ENCODE data around the gene TMEM178B. TPM values are rescaled to one million over a fixed set of nuclear protein-coding genes. Genes with fewer than 3 reads are reported as not detected.

The TMEM178B gene
- total RNA-seq, 1 experiment from 2014 or later = 0.11 TPM

DNA sequence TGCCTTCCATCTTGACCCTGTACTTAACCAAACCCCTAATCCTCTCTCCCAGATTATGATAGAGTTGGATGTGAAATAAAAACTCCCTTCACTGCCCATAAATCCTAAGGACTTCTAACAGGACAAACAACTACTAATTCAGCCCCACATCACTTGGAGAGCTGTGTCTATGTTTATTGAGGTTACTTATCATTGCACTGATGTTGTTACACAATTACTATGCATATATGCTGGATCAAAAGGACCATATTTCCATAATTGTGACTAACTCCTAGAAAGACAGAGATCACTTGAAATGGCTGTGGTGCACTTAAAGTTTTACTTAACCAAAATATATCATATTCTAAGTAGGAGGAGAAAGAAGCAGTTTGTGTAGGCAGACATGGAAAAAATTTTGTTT, 332.5 kb downstream of the TMEM178B start:
- BruUV-seq (replicated peaks) = no TSS peak
- Histone ChIP-seq H3K36me3 (ENCODE audit: control insufficient read depth, insufficient read depth, low read length) (no peaks in the 10 kb centered on the region), H3K4me1 (no peaks in the 10 kb centered on the region), H3K27me3 (replicated peaks; ENCODE audit: control insufficient read depth, insufficient read depth, low read length) (no peaks in the 10 kb centered on the region), H3K9me3 (no peaks in the 10 kb centered on the region), H3K4me3 (ENCODE audit: low read depth, low read length) (no peak overlapping the region)
- Mint-ChIP-seq H3K4me1 (ENCODE audit: low read depth, unreplicated experiment) (no peaks in the 10 kb centered on the region), H3K4me3 (ENCODE audit: unreplicated experiment) (no peak overlapping the region), H3K27ac (ENCODE audit: unreplicated experiment) (no peak overlapping the region), H3K36me3 (ENCODE audit: insufficient read depth, unreplicated experiment) (no peaks in the 10 kb centered on the region), H3K9me3 (ENCODE audit: unreplicated experiment) (no peaks in the 10 kb centered on the region), H3K27me3 (ENCODE audit: insufficient read depth, unreplicated experiment) (peaks cover 24% of the 10 kb centered on the region)
- intact Hi-C loops (cut with micrococcal nuclease; ENCODE audit: unreplicated experiment) = no loop called here
- TF ChIP-seq, protein P1, sequence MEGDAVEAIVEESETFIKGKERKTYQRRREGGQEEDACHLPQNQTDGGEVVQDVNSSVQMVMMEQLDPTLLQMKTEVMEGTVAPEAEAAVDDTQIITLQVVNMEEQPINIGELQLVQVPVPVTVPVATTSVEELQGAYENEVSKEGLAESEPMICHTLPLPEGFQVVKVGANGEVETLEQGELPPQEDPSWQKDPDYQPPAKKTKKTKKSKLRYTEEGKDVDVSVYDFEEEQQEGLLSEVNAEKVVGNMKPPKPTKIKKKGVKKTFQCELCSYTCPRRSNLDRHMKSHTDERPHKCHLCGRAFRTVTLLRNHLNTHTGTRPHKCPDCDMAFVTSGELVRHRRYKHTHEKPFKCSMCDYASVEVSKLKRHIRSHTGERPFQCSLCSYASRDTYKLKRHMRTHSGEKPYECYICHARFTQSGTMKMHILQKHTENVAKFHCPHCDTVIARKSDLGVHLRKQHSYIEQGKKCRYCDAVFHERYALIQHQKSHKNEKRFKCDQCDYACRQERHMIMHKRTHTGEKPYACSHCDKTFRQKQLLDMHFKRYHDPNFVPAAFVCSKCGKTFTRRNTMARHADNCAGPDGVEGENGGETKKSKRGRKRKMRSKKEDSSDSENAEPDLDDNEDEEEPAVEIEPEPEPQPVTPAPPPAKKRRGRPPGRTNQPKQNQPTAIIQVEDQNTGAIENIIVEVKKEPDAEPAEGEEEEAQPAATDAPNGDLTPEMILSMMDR (IDR thresholded peaks at IDR 0.05; ENCODE audit: insufficient read depth in 1 of 2, low read depth in 1 of 2, low read length in 1 of 2, severe bottlenecking in 1 of 2, unreplicated experiment in 1 of 2) = no peak
- ChIA-PET CTCF (no interaction called here), POLR2A (no interaction called here)
- DNase-seq = no peak

DNA sequence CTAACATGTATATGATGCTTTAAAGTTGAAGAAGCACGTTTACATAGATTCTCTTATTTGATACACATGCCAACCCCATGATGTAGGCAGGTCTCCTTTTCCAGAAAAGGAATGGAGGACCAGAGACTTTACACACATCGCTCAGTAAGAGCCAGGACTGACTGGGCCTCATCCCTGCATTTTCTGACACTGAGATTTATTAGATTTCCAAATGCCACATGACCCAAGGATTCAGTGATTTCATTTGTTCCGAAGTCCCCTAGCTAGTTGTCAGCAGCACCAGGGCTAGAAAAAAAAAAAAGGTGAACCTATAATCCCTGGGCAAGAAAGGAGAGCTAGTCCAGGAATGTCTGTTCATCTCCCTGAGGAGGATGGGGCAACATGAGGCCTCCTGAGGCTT, 334.0 kb downstream of the TMEM178B start:
- no peaks in the 10 kb centered on the region; the same call in 1 of the 2 replicates for H3K27me3 ChIP-seq (replicated peaks; ENCODE audit: control insufficient read depth, insufficient read depth, low read length)
- ChIA-PET POLR2A (no interaction called here), CTCF (no interaction called here)
- H3K4me1 ChIP-seq = no peaks in the 10 kb centered on the region
- DNase-seq = no peak
- H3K4me3 ChIP-seq (ENCODE audit: low read depth, low read length) = no peak overlapping the region
- no peaks in the 10 kb centered on the region for H3K4me1 Mint-ChIP-seq (ENCODE audit: low read depth, unreplicated experiment)
- intact Hi-C loops (cut with micrococcal nuclease; ENCODE audit: unreplicated experiment) = no loop called here
- H3K36me3 ChIP-seq (ENCODE audit: control insufficient read depth, insufficient read depth, low read length) = no peaks in the 10 kb centered on the region
- H3K4me3 Mint-ChIP-seq (ENCODE audit: unreplicated experiment) = no peak overlapping the region
- no TSS peak for BruUV-seq (replicated peaks)
- H3K27me3 Mint-ChIP-seq (ENCODE audit: insufficient read depth, unreplicated experiment) = peaks cover 28% of the 10 kb centered on the region
- H3K9me3 ChIP-seq = no peaks in the 10 kb centered on the region
- no peaks in the 10 kb centered on the region for H3K9me3 Mint-ChIP-seq (ENCODE audit: unreplicated experiment)
- TF ChIP-seq, protein P1 (IDR thresholded peaks at IDR 0.05; ENCODE audit: insufficient read depth in 1 of 2, low read depth in 1 of 2, low read length in 1 of 2, severe bottlenecking in 1 of 2, unreplicated experiment in 1 of 2) = no peak
- no peak overlapping the region for H3K27ac Mint-ChIP-seq (ENCODE audit: unreplicated experiment)
- no peaks in the 10 kb centered on the region for H3K36me3 Mint-ChIP-seq (ENCODE audit: insufficient read depth, unreplicated experiment)

DNA sequence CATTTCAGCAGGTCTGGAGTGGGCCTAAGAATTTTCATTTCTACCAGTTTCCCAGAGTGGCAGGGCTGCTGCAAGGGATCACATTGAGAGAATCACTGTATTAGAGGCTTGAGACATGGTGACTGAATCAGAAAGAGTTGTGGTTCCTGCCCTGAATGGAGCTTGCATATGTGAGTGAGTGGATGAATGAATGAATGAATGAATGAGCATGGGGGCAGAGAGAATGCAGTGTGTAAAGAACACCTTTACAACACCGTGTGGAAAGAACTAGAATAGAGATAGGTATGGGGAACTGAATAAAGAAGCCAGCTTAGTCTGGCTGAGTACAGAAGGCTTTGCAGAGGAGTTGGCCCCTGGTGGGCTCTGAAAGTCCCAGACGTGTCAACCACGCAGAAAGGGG, 334.6 kb downstream of the TMEM178B start:
- no peaks in the 10 kb centered on the region for H3K9me3 Mint-ChIP-seq (ENCODE audit: unreplicated experiment)
- no peak overlapping the region for H3K27ac Mint-ChIP-seq (ENCODE audit: unreplicated experiment)
- Histone ChIP-seq H3K9me3 (no peaks in the 10 kb centered on the region), H3K4me1 (no peaks in the 10 kb centered on the region), H3K4me3 (ENCODE audit: low read depth, low read length) (no peak overlapping the region), H3K36me3 (ENCODE audit: control insufficient read depth, insufficient read depth, low read length) (no peaks in the 10 kb centered on the region), H3K27me3 (replicated peaks; ENCODE audit: control insufficient read depth, insufficient read depth, low read length) (no peaks in the 10 kb centered on the region; the same call in 1 of the 2 replicates)
- no peak for DNase-seq
- BruUV-seq (replicated peaks) = no TSS peak
- no peaks in the 10 kb centered on the region for H3K36me3 Mint-ChIP-seq (ENCODE audit: insufficient read depth, unreplicated experiment)
- no peaks in the 10 kb centered on the region for H3K4me1 Mint-ChIP-seq (ENCODE audit: low read depth, unreplicated experiment)
- intact Hi-C loops (cut with micrococcal nuclease; ENCODE audit: unreplicated experiment) = no loop called here
- TF ChIP-seq, protein P1 (IDR thresholded peaks at IDR 0.05; ENCODE audit: insufficient read depth in 1 of 2, low read depth in 1 of 2, low read length in 1 of 2, severe bottlenecking in 1 of 2, unreplicated experiment in 1 of 2) = no peak
- ChIA-PET CTCF (no interaction called here), POLR2A (no interaction called here)
- H3K27me3 Mint-ChIP-seq (ENCODE audit: insufficient read depth, unreplicated experiment) = peaks cover 28% of the 10 kb centered on the region
- no peak overlapping the region for H3K4me3 Mint-ChIP-seq (ENCODE audit: unreplicated experiment)

All from Caco-2 (cell line).